Activated CD4-positive, alpha-beta T cell treated with anti-CD3 and anti-CD28 coated beads, Interleukin-2, amount 50 U/mL, for 24 hours (primary cell): ENCODE results near the gene PAFAH1B1.

ENCODE experiments used
- DNase-seq, 2 donors: peaks; one replicate each; pipeline ENCODE4 v3.0.0-alpha.2; 2020; ENCODE audit warnings: low read depth in 1 of 2, low spot score in 1 of 2

PAFAH1B1 gene

GRCh38 chr17:2713881-2714280, 120.4 kb downstream of the PAFAH1B1 start:
- no peak for DNase-seq

GRCh38 chr17:2716649-2717048, 123.2 kb downstream of the PAFAH1B1 start:
- no peak for DNase-seq

GRCh38 chr17:2718150-2718938, 124.9 kb downstream of the PAFAH1B1 start:
- no peak for DNase-seq

GRCh38 chr17:2719861-2720260, 126.4 kb downstream of the PAFAH1B1 start:
- no peak for DNase-seq

- no peak for DNase-seq
Measured at GRCh38 chr17:2721603-2722002, 128.1 kb downstream of the PAFAH1B1 start.

GRCh38 chr17:2722611-2723010, 129.2 kb downstream of the PAFAH1B1 start:
- DNase-seq = no peak

- DNase-seq = no peak
Measured at GRCh38 chr17:2723505-2723996, 130.1 kb downstream of the PAFAH1B1 start.

GRCh38 chr17:2723997-2724783, 130.7 kb downstream of the PAFAH1B1 start:
- DNase-seq = no peak

- no peak for DNase-seq
Measured at GRCh38 chr17:2724784-2725164, 131.3 kb downstream of the PAFAH1B1 start.

GRCh38 chr17:2730764-2731353, 137.4 kb downstream of the PAFAH1B1 start:
- no peak for DNase-seq

GRCh38 chr17:2731807-2732206, 138.4 kb downstream of the PAFAH1B1 start:
- DNase-seq = no peak

GRCh38 chr17:2734939-2735338, 141.5 kb downstream of the PAFAH1B1 start:
- DNase-seq = no peak
